ENCODE measurements around the gene HPD. TPM values are rescaled to one million over a fixed set of nuclear protein-coding genes. Genes with fewer than 3 reads are reported as not detected.

Gene HPD
- total RNA-seq, 1 experiment from 2014 or later, result 0.20 TPM

DNA sequence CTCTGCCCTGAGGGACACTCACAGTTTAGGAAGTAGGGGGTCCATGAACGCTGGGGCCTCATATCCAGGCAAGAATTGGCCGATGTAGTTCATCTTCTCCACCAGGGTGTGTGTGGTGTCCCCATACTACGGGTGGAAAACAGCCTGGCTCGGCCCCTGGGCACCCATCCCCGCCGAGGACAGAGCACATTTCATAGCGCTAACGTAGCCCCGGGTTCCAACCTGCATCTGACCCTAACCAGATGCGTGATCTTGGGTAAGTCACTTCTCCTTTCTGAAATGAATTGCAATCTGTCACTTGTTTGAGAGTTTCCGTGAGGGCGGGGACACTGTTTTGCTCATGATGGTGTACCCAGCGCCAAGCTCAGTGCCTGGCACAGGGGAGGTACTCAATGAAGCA lies 9.0 kb downstream of the HPD start:
- TF ChIP-seq, protein P1, sequence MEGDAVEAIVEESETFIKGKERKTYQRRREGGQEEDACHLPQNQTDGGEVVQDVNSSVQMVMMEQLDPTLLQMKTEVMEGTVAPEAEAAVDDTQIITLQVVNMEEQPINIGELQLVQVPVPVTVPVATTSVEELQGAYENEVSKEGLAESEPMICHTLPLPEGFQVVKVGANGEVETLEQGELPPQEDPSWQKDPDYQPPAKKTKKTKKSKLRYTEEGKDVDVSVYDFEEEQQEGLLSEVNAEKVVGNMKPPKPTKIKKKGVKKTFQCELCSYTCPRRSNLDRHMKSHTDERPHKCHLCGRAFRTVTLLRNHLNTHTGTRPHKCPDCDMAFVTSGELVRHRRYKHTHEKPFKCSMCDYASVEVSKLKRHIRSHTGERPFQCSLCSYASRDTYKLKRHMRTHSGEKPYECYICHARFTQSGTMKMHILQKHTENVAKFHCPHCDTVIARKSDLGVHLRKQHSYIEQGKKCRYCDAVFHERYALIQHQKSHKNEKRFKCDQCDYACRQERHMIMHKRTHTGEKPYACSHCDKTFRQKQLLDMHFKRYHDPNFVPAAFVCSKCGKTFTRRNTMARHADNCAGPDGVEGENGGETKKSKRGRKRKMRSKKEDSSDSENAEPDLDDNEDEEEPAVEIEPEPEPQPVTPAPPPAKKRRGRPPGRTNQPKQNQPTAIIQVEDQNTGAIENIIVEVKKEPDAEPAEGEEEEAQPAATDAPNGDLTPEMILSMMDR (IDR thresholded peaks at IDR 0.05; ENCODE audit: insufficient read depth in 1 of 2, low read depth in 1 of 2, low read length in 1 of 2, severe bottlenecking in 1 of 2, unreplicated experiment in 1 of 2), result no peak
- H3K9me3 Mint-ChIP-seq (ENCODE audit: unreplicated experiment), result no peaks in the 10 kb centered on the region
- no peaks in the 10 kb centered on the region for H3K9me3 ChIP-seq
- BruUV-seq (replicated peaks), result no TSS peak
- peaks cover 4% of the 10 kb centered on the region for H3K36me3 Mint-ChIP-seq (ENCODE audit: insufficient read depth, unreplicated experiment)
- intact Hi-C loops (cut with micrococcal nuclease; ENCODE audit: unreplicated experiment), result no loop called here
- H3K27me3 Mint-ChIP-seq (ENCODE audit: insufficient read depth, unreplicated experiment), result no peaks in the 10 kb centered on the region
- no peak for DNase-seq
- no peaks in the 10 kb centered on the region for H3K36me3 ChIP-seq (ENCODE audit: control insufficient read depth, insufficient read depth, low read length)
- no peak overlapping the region for H3K27ac Mint-ChIP-seq (ENCODE audit: unreplicated experiment)
- H3K4me1 ChIP-seq, result no peaks in the 10 kb centered on the region
- no peak overlapping the region for H3K4me3 Mint-ChIP-seq (ENCODE audit: unreplicated experiment)
- no peaks in the 10 kb centered on the region for H3K4me1 Mint-ChIP-seq (ENCODE audit: low read depth, unreplicated experiment)
- POLR2A ChIA-PET, result no interaction called here
- no peaks in the 10 kb centered on the region for H3K27me3 ChIP-seq (replicated peaks; ENCODE audit: control insufficient read depth, insufficient read depth, low read length)
- CTCF ChIA-PET, result no interaction called here
- no peak overlapping the region for H3K4me3 ChIP-seq (ENCODE audit: low read depth, low read length)

DNA sequence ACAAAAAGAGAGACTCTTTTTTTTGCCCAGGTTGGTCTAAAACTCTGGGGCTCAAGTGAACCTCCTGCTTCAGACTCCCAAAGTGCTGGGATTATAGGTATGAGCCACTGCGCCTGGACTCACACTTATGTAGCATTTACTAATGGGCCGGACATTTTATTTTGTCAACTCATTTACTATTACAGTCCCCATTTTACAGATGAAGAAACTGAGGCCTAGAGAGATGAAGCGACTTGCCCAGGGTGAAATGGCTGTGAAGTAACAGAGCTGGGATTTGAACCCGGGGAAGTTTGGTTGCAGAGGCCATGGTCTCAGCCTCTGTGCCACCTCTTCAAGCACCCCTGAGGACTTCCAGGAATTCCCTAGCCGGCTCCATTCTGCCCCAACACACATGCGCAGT lies 9.4 kb downstream of the HPD start:
- Histone ChIP-seq H3K36me3 (ENCODE audit: control insufficient read depth, insufficient read depth, low read length) (no peaks in the 10 kb centered on the region), H3K4me3 (ENCODE audit: low read depth, low read length) (no peak overlapping the region), H3K9me3 (no peaks in the 10 kb centered on the region), H3K27me3 (replicated peaks; ENCODE audit: control insufficient read depth, insufficient read depth, low read length) (no peaks in the 10 kb centered on the region), H3K4me1 (no peaks in the 10 kb centered on the region)
- no TSS peak for BruUV-seq (replicated peaks)
- TF ChIP-seq, protein P1 (IDR thresholded peaks at IDR 0.05; ENCODE audit: insufficient read depth in 1 of 2, low read depth in 1 of 2, low read length in 1 of 2, severe bottlenecking in 1 of 2, unreplicated experiment in 1 of 2), result no peak
- Mint-ChIP-seq H3K4me3 (ENCODE audit: unreplicated experiment) (no peak overlapping the region), H3K36me3 (ENCODE audit: insufficient read depth, unreplicated experiment) (peaks cover 4% of the 10 kb centered on the region), H3K27ac (ENCODE audit: unreplicated experiment) (no peak overlapping the region), H3K27me3 (ENCODE audit: insufficient read depth, unreplicated experiment) (no peaks in the 10 kb centered on the region), H3K9me3 (ENCODE audit: unreplicated experiment) (no peaks in the 10 kb centered on the region), H3K4me1 (ENCODE audit: low read depth, unreplicated experiment) (no peaks in the 10 kb centered on the region)
- ChIA-PET CTCF (no interaction called here), POLR2A (no interaction called here)
- intact Hi-C loops (cut with micrococcal nuclease; ENCODE audit: unreplicated experiment), result no loop called here
- no peak for DNase-seq

DNA sequence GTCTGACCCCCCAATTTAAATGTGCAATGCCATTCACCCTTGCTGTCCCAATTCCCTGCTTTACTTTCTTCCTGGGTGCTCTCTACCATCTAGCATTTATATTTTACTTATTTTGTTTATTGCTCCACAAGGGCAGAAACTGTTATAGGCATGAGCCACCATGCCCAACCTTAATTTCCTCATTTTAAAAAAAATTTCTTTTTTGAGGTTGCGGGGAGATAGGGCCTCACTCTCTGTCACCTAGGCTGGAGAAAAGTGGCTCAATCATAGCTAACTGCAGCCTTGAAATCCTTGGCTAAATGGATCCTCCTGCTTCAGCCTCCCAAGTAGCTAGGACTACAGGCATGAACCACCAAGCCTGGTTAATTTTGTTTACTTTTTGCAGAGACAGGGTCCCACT lies 13.0 kb downstream of the HPD start:
- CTCF ChIA-PET, result interaction anchor here (0.5 kb wide), 1 partner anchor 51 kb away, joined by 4 read pairs; no protein-coding TSS in a partner anchor
- POLR2A ChIA-PET, result no interaction called here
- Mint-ChIP-seq H3K36me3 (ENCODE audit: insufficient read depth, unreplicated experiment) (peaks cover 4% of the 10 kb centered on the region), H3K4me1 (ENCODE audit: low read depth, unreplicated experiment) (peaks cover 10% of the 10 kb centered on the region), H3K27ac (ENCODE audit: unreplicated experiment) (no peak overlapping the region), H3K9me3 (ENCODE audit: unreplicated experiment) (no peaks in the 10 kb centered on the region), H3K4me3 (ENCODE audit: unreplicated experiment) (no peak overlapping the region), H3K27me3 (ENCODE audit: insufficient read depth, unreplicated experiment) (no peaks in the 10 kb centered on the region)
- Histone ChIP-seq H3K4me1 (no peaks in the 10 kb centered on the region), H3K9me3 (no peaks in the 10 kb centered on the region), H3K27me3 (replicated peaks; ENCODE audit: control insufficient read depth, insufficient read depth, low read length) (no peaks in the 10 kb centered on the region), H3K36me3 (ENCODE audit: control insufficient read depth, insufficient read depth, low read length) (no peaks in the 10 kb centered on the region), H3K4me3 (ENCODE audit: low read depth, low read length) (no peak overlapping the region)
- TF ChIP-seq, protein P1 (IDR thresholded peaks at IDR 0.05; ENCODE audit: insufficient read depth in 1 of 2, low read depth in 1 of 2, low read length in 1 of 2, severe bottlenecking in 1 of 2, unreplicated experiment in 1 of 2), result no peak
- BruUV-seq (replicated peaks), result no TSS peak
- intact Hi-C loops (cut with micrococcal nuclease; ENCODE audit: unreplicated experiment), result no loop called here
- no peak for DNase-seq

Measured in Caco-2 (cell line).